ENCODE measurements around the gene ENKUR.

DNA sequence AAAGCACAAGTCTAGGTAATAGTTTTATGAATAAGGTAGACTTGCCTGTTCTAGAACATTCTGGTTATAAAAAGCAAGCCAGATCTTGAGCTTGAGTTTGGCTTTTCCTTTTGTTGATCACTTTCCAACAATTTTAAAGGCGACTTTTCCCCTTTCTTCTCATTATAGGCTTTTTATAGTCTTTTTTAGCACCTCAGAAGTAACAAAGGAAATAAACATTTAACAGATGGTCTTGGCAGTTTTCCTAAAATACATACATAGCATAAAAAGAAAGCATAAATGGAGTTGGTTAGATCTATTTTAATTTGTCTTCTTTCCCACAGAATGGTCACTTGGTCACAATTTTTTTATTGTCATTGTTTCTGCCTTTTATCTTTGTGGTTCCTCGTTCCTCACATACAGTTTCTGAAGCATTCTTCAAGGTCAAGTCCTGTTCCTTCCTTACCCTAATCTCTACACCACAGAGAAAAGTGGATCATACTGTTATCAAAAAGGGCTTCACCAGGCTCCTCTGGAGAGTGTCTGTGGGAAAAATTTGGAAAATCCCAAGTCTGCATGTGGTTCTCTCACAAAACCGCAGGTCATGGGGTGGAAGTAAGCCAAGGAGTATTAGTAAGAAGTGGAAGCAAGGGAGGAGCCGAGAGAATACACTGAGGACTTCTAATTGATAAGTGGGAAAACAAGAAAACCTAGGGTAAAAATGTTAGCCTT is 31.8 kb upstream of the ENKUR start:
- TF ChIP-seq, protein P1, sequence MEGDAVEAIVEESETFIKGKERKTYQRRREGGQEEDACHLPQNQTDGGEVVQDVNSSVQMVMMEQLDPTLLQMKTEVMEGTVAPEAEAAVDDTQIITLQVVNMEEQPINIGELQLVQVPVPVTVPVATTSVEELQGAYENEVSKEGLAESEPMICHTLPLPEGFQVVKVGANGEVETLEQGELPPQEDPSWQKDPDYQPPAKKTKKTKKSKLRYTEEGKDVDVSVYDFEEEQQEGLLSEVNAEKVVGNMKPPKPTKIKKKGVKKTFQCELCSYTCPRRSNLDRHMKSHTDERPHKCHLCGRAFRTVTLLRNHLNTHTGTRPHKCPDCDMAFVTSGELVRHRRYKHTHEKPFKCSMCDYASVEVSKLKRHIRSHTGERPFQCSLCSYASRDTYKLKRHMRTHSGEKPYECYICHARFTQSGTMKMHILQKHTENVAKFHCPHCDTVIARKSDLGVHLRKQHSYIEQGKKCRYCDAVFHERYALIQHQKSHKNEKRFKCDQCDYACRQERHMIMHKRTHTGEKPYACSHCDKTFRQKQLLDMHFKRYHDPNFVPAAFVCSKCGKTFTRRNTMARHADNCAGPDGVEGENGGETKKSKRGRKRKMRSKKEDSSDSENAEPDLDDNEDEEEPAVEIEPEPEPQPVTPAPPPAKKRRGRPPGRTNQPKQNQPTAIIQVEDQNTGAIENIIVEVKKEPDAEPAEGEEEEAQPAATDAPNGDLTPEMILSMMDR (IDR thresholded peaks at IDR 0.05 in 8 of 11, conservative IDR thresholded peaks at IDR 0.05 in 3 of 11) = no peak
- TF ChIP-seq POLR2A (IDR thresholded peaks at IDR 0.05) = no peak
